Measurements from ENCODE around the gene PDCD1. TPM values are rescaled to one million over a fixed set of nuclear protein-coding genes. Genes with fewer than 3 reads are reported as not detected.

PDCD1 gene
- total RNA-seq, 1 experiment from 2014 or later, result not detected

GRCh38 chr2:241901018-241901380 is 42.3 kb upstream of the PDCD1 start:
- no peaks in the 10 kb centered on the region for H3K4me1 ChIP-seq (replicated peaks; ENCODE audit: insufficient read depth)
- intact Hi-C loops (cut with micrococcal nuclease; ENCODE audit: unreplicated experiment), result no loop called here
- POLR2A ChIA-PET (ENCODE audit: unreplicated experiment), result no interaction called here

DNA sequence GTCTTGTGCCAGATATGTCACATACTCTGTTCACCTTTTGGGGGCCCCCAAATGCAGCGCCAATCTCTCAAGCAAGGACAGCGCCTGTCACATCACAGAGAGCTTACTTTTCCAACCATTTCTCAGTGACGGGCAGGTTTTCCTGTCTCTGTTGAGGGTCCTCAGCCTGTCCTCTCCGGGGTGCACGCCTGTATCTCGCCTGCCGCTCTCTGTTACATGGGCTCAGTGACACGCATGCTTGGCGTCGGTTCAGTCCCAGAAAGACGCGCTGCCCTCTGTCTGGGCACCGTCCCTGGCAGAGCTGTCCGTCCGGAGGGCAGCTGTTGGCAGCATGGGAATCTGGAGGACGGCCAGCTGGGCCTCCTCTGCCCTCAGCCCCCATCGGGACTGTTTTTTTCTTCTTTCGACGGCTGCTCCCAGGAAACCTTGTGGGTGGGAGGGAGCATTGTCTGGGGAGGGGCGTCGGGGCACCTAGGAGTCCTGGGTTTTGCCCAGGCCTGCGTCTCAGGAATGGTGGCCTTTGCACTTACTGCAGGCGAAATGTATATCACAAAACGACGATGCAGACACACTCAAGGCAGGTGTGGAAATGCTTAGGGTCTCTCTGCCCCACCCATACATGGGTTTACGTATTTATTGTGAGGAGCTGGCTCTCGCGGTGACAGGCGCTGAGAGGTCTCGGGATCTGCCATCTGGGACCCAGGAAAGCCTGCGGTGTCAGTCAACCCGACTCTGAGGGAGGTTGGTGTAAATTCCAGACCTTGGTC is 41.7 kb upstream of the PDCD1 start:
- Histone ChIP-seq H3K36me3 (ENCODE audit: low read depth) (no peaks in the 10 kb centered on the region), H3K9me3 (ENCODE audit: insufficient read depth, low read depth) (no peaks in the 10 kb centered on the region), H3K79me2 (ENCODE audit: low read depth) (no peaks in the 10 kb centered on the region), H2AFZ (no peak overlapping the region), H3K27ac (no peak overlapping the region), H3K9me2 (ENCODE audit: insufficient read depth) (no peaks in the 10 kb centered on the region), H3K4me3 (no peak overlapping the region), H3K4me1 (replicated peaks; ENCODE audit: insufficient read depth) (no peaks in the 10 kb centered on the region), H3K27me3 (ENCODE audit: insufficient read depth, low read depth) (peaks cover 75% of the 10 kb centered on the region), H4K20me1 (ENCODE audit: insufficient read depth) (no peaks in the 10 kb centered on the region), H3K4me2 (no peak overlapping the region), H3F3A (ENCODE audit: insufficient read depth, low read depth) (no peaks in the 10 kb centered on the region)
- CTCF ChIA-PET, result no interaction called here
- peak in 1 of 2 experiments; percentile 25 for DNase-seq
- BruUV-seq (replicated peaks), result no TSS peak
- no peak for TF ChIP-seq EZH2 (IDR thresholded peaks at IDR 0.05; ENCODE audit: low read depth)
- TF ChIP-seq, protein P1, sequence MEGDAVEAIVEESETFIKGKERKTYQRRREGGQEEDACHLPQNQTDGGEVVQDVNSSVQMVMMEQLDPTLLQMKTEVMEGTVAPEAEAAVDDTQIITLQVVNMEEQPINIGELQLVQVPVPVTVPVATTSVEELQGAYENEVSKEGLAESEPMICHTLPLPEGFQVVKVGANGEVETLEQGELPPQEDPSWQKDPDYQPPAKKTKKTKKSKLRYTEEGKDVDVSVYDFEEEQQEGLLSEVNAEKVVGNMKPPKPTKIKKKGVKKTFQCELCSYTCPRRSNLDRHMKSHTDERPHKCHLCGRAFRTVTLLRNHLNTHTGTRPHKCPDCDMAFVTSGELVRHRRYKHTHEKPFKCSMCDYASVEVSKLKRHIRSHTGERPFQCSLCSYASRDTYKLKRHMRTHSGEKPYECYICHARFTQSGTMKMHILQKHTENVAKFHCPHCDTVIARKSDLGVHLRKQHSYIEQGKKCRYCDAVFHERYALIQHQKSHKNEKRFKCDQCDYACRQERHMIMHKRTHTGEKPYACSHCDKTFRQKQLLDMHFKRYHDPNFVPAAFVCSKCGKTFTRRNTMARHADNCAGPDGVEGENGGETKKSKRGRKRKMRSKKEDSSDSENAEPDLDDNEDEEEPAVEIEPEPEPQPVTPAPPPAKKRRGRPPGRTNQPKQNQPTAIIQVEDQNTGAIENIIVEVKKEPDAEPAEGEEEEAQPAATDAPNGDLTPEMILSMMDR (conservative IDR thresholded peaks at IDR 0.05), result no peak
- POLR2A ChIA-PET (ENCODE audit: unreplicated experiment), result no interaction called here
- intact Hi-C loops (cut with micrococcal nuclease; ENCODE audit: unreplicated experiment), result no loop called here

More at GRCh38 chr2:241901018-241901380, 42.3 kb upstream of the PDCD1 start:
- Histone ChIP-seq H3K4me2 (no peak overlapping the region), H3K36me3 (ENCODE audit: low read depth) (no peaks in the 10 kb centered on the region), H3K79me2 (ENCODE audit: low read depth) (no peaks in the 10 kb centered on the region), H3K27me3 (ENCODE audit: insufficient read depth, low read depth) (peaks cover 81% of the 10 kb centered on the region), H2AFZ (no peak overlapping the region), H3K4me3 (no peak overlapping the region), H3K9me3 (ENCODE audit: insufficient read depth, low read depth) (no peaks in the 10 kb centered on the region), H3K27ac (no peak overlapping the region), H4K20me1 (ENCODE audit: insufficient read depth) (no peaks in the 10 kb centered on the region), H3K9me2 (ENCODE audit: insufficient read depth) (no peaks in the 10 kb centered on the region), H3F3A (ENCODE audit: insufficient read depth, low read depth) (no peaks in the 10 kb centered on the region)
- DNase-seq, result peak in 1 of 2 experiments; percentile 18
- no TSS peak for BruUV-seq (replicated peaks)
- no peak for TF ChIP-seq EZH2 (IDR thresholded peaks at IDR 0.05; ENCODE audit: low read depth)
- TF ChIP-seq, protein P1 (conservative IDR thresholded peaks at IDR 0.05), result no peak
- CTCF ChIA-PET, result no interaction called here

- no peaks in the 10 kb centered on the region for H4K20me1 ChIP-seq (ENCODE audit: insufficient read depth)
- peaks cover 64% of the 10 kb centered on the region for H3K27me3 ChIP-seq (ENCODE audit: insufficient read depth, low read depth)
- H3K9me3 ChIP-seq (ENCODE audit: insufficient read depth, low read depth), result no peaks in the 10 kb centered on the region
- intact Hi-C loops (cut with micrococcal nuclease; ENCODE audit: unreplicated experiment), result no loop called here
- H3K36me3 ChIP-seq (ENCODE audit: low read depth), result no peaks in the 10 kb centered on the region
- ChIA-PET CTCF (no interaction called here), POLR2A (ENCODE audit: unreplicated experiment) (no interaction called here)
- DNase-seq, result peak in 1 of 2 experiments; percentile 12
- H3K4me2 ChIP-seq, result no peak overlapping the region
- no peaks in the 10 kb centered on the region for H3K9me2 ChIP-seq (ENCODE audit: insufficient read depth)
- no peaks in the 10 kb centered on the region for H3K4me1 ChIP-seq (replicated peaks; ENCODE audit: insufficient read depth)
- H3K4me3 ChIP-seq, result no peak overlapping the region
- BruUV-seq (replicated peaks), result no TSS peak
- no peak overlapping the region for H3K27ac ChIP-seq
- H3K79me2 ChIP-seq (ENCODE audit: low read depth), result no peaks in the 10 kb centered on the region
- no peak overlapping the region for H2AFZ ChIP-seq
- no peak for TF ChIP-seq EZH2 (IDR thresholded peaks at IDR 0.05; ENCODE audit: low read depth)
- TF ChIP-seq, protein P1 (conservative IDR thresholded peaks at IDR 0.05), result no peak
- H3F3A ChIP-seq (ENCODE audit: insufficient read depth, low read depth), result 0 out of 2 replicates have a peak, but pooled peaks cover 4% of the 10 kb centered on the region
Measured at GRCh38 chr2:241898463-241899270, 40.0 kb upstream of the PDCD1 start.
